Stimulated activated CD4-positive, alpha-beta T cell treated with anti-CD3 and anti-CD28 coated beads, Interleukin-1b, Interleukin-23, amount 100 ng/mL, for 24 hours (primary cell): ENCODE measurements around the gene TRNP1.
"Not testable (repeated sequence)": the region's sequence is repeated elsewhere in the genome, so short reads cannot be mapped to it uniquely, and the experiment has no call there.

Experiments
- DNase-seq, 4 experiments: peaks; one replicate each; pipeline ENCODE4 v3.0.0-alpha.2; 2020; ENCODE audit warnings: low read depth in 4 of 4, low spot score in 1 of 4

The TRNP1 gene

GRCh38 chr1:26993237-26994019, at the start of gene TRNP1:
Gene TRNP1 (plus strand): TSS chr1:26993692. CDS start chr1:26993787, 95 bp downstream.
- DNase-seq: peak; percentile 45 to 66 (median 50)

- DNase-seq: no peak
These were observed 48.4 kb upstream of the TRNP1 start for GRCh38 chr1:26945138-26945537.

- no peak for DNase-seq
These were observed 47.8 kb upstream of the TRNP1 start for GRCh38 chr1:26945728-26946127.

- no peak for DNase-seq
These were observed 47.2 kb upstream of the TRNP1 start for GRCh38 chr1:26946270-26946669.

GRCh38 chr1:26948725-26949057, 44.8 kb upstream of the TRNP1 start:
- not testable (repeated sequence) for DNase-seq

GRCh38 chr1:26949266-26949925, 44.1 kb upstream of the TRNP1 start:
- DNase-seq: no peak

GRCh38 chr1:26949926-26950319, 43.6 kb upstream of the TRNP1 start:
- DNase-seq: no peak

GRCh38 chr1:26950602-26951001, 42.9 kb upstream of the TRNP1 start:
- DNase-seq: no peak

GRCh38 chr1:26951216-26951615, 42.3 kb upstream of the TRNP1 start:
- no peak for DNase-seq

- no peak for DNase-seq
These were observed 41.5 kb upstream of the TRNP1 start for GRCh38 chr1:26951821-26952497.

- DNase-seq: no peak
These were observed 40.1 kb upstream of the TRNP1 start for GRCh38 chr1:26953374-26953773.

- DNase-seq: no peak
These were observed 37.2 kb upstream of the TRNP1 start for GRCh38 chr1:26956321-26956720.

GRCh38 chr1:26957306-26957705, 36.2 kb upstream of the TRNP1 start:
- DNase-seq: no peak

GRCh38 chr1:26959270-26959669, 34.2 kb upstream of the TRNP1 start:
- DNase-seq: no peak

GRCh38 chr1:26959722-26960624, 33.5 kb upstream of the TRNP1 start, which contains the start of gene KDF1:
Gene KDF1 (minus strand): TSS chr1:26960468. CDS start chr1:26952380, 8,088 bp downstream.
- peak in 2 of 4 experiments; percentile 11 to 18 for DNase-seq

- no peak for DNase-seq
These were observed 32.9 kb upstream of the TRNP1 start for GRCh38 chr1:26960625-26960966.

GRCh38 chr1:26961826-26962225, 31.7 kb upstream of the TRNP1 start:
- DNase-seq: no peak

GRCh38 chr1:26965213-26965612, 28.3 kb upstream of the TRNP1 start:
- no peak for DNase-seq

- no peak for DNase-seq
These were observed 27.9 kb upstream of the TRNP1 start for GRCh38 chr1:26965628-26966027.

- DNase-seq: no peak
These were observed 22.7 kb upstream of the TRNP1 start for GRCh38 chr1:26970810-26971209.

GRCh38 chr1:26971590-26971989, 21.9 kb upstream of the TRNP1 start:
- DNase-seq: no peak
